HEK293T (cell line): Measurements from ENCODE around the gene WDR38.

Experiments
- FOXA1 ChIP-seq: fragments of 450-650 bp; IDR thresholded peaks from 2 replicates; pipeline ENCODE4 v1.6.1; 2016; ENCODE audit warnings: mild to moderate bottlenecking
- FOXM1 ChIP-seq: fragments of 450-650 bp; IDR thresholded peaks from 2 replicates; pipeline ENCODE4 v1.6.1; 2017; ENCODE audit warnings: mild to moderate bottlenecking, borderline replicate concordance
- LEF1 ChIP-seq: fragments of 450-650 bp; IDR thresholded peaks from 2 replicates; pipeline ENCODE4 v1.6.1; 2017; ENCODE audit warnings: mild to moderate bottlenecking, borderline replicate concordance
- SP1 ChIP-seq: fragments of 450-650 bp; IDR thresholded peaks from 2 replicates; pipeline ENCODE4 v1.6.1; 2017
- SUZ12 ChIP-seq: fragments of 450-650 bp; IDR thresholded peaks from 2 replicates; pipeline ENCODE4 v1.6.1; 2016; ENCODE audit warnings: mild to moderate bottlenecking

DNA sequence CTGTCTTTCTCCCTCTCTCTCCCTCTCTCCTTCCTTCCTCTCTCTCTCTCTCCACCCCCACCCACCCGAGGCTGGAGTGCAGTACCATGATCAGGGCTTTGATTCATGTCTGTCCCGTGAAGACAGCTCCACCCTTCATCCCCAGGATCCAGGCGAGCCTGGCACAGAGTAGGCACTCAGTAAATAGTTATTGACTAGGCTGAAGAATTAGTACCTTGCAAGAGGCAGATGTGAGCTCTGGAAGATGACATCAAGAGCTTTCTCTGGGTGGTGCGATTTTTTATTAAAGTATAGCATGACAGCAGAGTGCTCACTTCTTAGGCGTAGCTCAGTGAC is 24.0 kb upstream of the WDR38 start:
- TF ChIP-seq LEF1: no peak
- TF ChIP-seq FOXA1: no peak
- TF ChIP-seq FOXM1: no peak
- no peak for TF ChIP-seq SUZ12
- TF ChIP-seq SP1: no peak
